Loucy (cell line): ENCODE measurements around the gene NR3C2.

Source experiments
- CTCF ChIP-seq: fragments of 200-600 bp; sonication (generic); conservative IDR thresholded peaks from 2 replicates; pipeline ENCODE4 v1.5.1; 2014; ENCODE audit warnings: mild to moderate bottlenecking, antibody characterized with exemption, low read length
- EZH2phosphoT487 ChIP-seq: fragments of 200-600 bp; IDR thresholded peaks from 2 replicates; pipeline ENCODE4 v1.6.1; 2018; ENCODE audit warnings: antibody characterized with exemption, mild to moderate bottlenecking, moderate library complexity, borderline replicate concordance

GRCh38 chr4:148268835-148269234 lies 173.4 kb downstream of the NR3C2 start:
- TF ChIP-seq CTCF: no peak
- no peak for TF ChIP-seq EZH2phosphoT487
